Progenitor cell of endocrine pancreas (in vitro differentiated cells): ENCODE data around the gene CNNM4. TPM values are rescaled to one million over a fixed set of nuclear protein-coding genes. Genes with fewer than 3 reads are reported as not detected.
A peak's percentile ranks its signal among the peaks of the same experiment; 100 is the strongest.

Experiments used
- DNase-seq: peaks from one replicate; pipeline ENCODE4 v3.0.0; 2021; ENCODE audit warnings: low spot score; ENCODE audit not compliant: unreplicated experiment
- H3K27ac Mint-ChIP-seq: 2 replicates; pipeline ENCODE4 v1.8.0; 2021; ENCODE audit warnings: mild to moderate bottlenecking, moderate library complexity, mixed read lengths
- H3K27me3 Mint-ChIP-seq: 2 replicates; pipeline ENCODE4 v1.8.0; 2021; ENCODE audit warnings: mixed read lengths
- H3K36me3 Mint-ChIP-seq: 2 replicates; pipeline ENCODE4 v1.8.0; 2022; ENCODE audit warnings: mixed read lengths; ENCODE audit not compliant: insufficient read depth
- H3K4me1 Mint-ChIP-seq: 2 replicates; pipeline ENCODE4 v1.8.0; 2021; ENCODE audit warnings: low read depth, mixed read lengths
- H3K4me3 Mint-ChIP-seq: 2 replicates; pipeline ENCODE4 v1.8.0; 2021; ENCODE audit warnings: low read depth, mild to moderate bottlenecking, moderate library complexity, mixed read lengths
- H3K9me3 Mint-ChIP-seq: 2 replicates; pipeline ENCODE4 v1.8.0; 2021; ENCODE audit warnings: low read depth, mixed read lengths
- total RNA-seq: library from RNA; stranded (reverse); gene quantifications from 2 replicates; pipeline ENCODE4 v1.2.1, GENCODE V29; 2021
- TF ChIP-seq, protein P1 (sequence below): fragments of 200-600 bp; sonication (generic); IDR thresholded peaks from one replicate; pipeline ENCODE4 v1.5.0; 2021; ENCODE audit warnings: antibody characterized with exemption, mild to moderate bottlenecking; ENCODE audit not compliant: unreplicated experiment

The CNNM4 gene
- total RNA-seq, 1 donor from 2014 or later: 11.1 TPM

DNA sequence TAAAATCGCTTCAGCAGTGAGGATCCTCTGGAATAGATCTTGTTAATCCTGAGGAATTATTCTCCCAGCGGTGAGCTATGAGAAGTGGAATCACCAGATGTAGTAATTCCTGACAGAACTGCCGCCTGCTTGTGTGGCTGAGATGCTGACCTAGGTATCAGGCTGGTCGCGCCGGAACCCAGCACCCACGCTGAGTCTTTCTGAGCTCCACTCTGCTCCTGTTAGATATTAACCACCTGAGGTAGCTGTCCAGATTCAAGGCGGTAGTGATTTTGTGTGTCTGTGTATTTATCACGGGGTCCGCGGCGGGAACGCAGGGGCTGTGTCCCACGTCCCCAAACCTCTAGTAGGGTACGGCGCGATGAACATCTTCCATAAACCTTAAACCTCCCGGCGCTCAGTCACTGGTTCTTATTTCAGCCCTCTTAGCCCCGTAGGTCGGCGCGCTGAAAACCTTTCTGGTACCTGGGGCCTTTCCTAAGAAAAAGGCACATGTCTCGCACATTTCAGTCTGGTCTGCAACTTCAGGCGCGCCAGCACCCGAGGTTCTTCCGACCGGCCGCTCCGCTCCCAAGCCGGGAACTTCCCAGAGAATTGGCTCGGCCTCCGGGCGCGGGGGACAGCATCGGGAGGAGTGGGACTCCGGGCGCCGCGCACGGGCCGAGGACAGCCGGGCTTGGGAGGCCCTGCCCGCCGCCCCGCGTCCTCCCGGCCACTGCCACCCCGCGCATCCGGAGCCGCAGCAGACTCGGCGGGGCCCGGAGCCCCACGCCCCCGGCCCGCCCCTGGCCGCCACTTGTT is 54.8 kb downstream of the CNNM4 start:
- DNase-seq: no peak
- peaks cover 42% of the 10 kb centered on the region for H3K4me1 Mint-ChIP-seq
- H3K27me3 Mint-ChIP-seq: no peaks in the 10 kb centered on the region
- no peaks in the 10 kb centered on the region for H3K9me3 Mint-ChIP-seq
- peak overlapping the region; percentile 80 for H3K4me3 Mint-ChIP-seq
- H3K27ac Mint-ChIP-seq: peak overlapping the region; percentile 81
- peaks cover 2% of the 10 kb centered on the region for H3K36me3 Mint-ChIP-seq
- TF ChIP-seq, protein P1, sequence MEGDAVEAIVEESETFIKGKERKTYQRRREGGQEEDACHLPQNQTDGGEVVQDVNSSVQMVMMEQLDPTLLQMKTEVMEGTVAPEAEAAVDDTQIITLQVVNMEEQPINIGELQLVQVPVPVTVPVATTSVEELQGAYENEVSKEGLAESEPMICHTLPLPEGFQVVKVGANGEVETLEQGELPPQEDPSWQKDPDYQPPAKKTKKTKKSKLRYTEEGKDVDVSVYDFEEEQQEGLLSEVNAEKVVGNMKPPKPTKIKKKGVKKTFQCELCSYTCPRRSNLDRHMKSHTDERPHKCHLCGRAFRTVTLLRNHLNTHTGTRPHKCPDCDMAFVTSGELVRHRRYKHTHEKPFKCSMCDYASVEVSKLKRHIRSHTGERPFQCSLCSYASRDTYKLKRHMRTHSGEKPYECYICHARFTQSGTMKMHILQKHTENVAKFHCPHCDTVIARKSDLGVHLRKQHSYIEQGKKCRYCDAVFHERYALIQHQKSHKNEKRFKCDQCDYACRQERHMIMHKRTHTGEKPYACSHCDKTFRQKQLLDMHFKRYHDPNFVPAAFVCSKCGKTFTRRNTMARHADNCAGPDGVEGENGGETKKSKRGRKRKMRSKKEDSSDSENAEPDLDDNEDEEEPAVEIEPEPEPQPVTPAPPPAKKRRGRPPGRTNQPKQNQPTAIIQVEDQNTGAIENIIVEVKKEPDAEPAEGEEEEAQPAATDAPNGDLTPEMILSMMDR: no peak

DNA sequence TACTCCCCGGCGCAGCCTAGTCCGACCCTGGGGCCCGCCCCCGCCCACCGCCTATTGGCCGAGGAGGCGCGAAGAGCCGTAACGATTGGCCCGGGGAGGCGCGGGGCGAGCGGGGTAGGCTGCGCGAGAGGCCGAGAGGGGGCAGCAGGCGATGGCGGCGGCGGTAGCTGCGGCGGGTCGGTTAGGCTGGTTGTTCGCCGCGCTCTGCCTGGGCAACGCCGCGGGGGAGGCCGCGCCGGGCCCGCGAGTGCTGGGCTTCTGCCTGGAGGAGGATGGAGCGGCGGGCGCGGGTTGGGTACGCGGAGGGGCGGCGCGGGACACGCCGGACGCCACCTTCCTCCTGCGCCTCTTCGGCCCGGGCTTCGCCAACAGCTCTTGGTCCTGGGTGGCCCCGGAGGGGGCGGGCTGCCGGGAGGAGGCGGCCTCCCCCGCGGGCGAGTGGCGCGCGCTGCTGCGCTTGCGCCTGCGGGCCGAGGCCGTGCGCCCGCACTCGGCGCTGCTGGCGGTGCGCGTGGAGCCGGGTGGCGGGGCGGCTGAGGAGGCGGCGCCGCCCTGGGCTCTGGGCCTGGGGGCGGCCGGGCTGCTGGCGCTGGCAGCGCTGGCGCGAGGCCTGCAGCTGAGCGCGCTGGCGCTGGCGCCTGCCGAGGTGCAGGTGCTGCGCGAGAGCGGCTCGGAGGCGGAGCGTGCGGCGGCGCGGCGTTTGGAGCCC is 55.6 kb downstream of the CNNM4 start, which contains the start of gene CNNM3:
Gene CNNM3, plus strand, starts transcription at position 142 of the 709 bp plus-strand sequence. Its CDS starts 10 bp downstream, at position 152.
- Mint-ChIP-seq H3K36me3 (peaks cover 4% of the 10 kb centered on the region), H3K9me3 (no peaks in the 10 kb centered on the region), H3K4me1 (peaks cover 49% of the 10 kb centered on the region), H3K4me3 (peak within 1 kb of the TSS; percentile 81), H3K27me3 (no peaks in the 10 kb centered on the region), H3K27ac (peak within 1 kb of the TSS; percentile 81)
- DNase-seq: peak; percentile 98
- TF ChIP-seq, protein P1: peak; percentile 79

DNA sequence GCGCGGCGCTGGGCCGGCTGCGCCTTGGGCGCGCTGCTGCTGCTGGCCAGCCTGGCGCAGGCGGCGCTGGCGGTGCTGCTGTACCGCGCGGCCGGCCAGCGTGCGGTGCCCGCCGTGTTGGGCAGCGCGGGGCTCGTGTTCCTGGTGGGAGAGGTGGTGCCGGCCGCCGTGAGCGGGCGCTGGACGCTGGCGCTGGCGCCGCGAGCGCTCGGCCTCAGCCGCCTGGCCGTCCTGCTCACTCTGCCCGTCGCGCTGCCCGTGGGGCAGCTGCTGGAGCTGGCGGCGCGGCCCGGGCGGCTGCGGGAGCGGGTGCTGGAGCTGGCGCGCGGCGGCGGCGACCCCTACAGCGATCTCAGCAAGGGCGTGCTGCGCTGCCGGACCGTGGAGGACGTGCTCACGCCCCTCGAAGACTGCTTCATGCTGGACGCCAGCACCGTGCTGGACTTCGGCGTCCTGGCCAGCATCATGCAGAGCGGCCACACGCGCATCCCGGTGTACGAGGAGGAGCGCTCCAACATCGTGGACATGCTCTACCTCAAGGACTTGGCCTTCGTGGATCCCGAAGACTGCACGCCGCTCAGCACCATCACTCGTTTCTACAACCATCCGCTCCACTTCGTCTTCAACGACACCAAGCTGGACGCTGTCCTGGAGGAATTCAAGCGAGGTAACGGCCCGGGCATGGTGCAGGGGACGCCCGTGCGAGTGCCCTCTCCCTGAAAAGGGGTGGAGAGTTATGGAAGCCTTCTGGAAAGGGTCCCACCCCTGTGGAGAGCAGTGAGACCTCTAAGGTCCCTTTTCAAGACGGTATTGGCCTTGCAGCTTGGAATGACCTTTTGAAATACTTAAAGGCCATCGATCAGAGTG is 56.4 kb downstream of the CNNM4 start:
- Mint-ChIP-seq H3K9me3 (no peaks in the 10 kb centered on the region), H3K27ac (peak overlapping the region; percentile 71), H3K27me3 (no peaks in the 10 kb centered on the region), H3K4me3 (peak overlapping the region; percentile 81), H3K4me1 (peaks cover 52% of the 10 kb centered on the region), H3K36me3 (peaks cover 4% of the 10 kb centered on the region)
- DNase-seq: no peak
- TF ChIP-seq, protein P1: no peak

DNA sequence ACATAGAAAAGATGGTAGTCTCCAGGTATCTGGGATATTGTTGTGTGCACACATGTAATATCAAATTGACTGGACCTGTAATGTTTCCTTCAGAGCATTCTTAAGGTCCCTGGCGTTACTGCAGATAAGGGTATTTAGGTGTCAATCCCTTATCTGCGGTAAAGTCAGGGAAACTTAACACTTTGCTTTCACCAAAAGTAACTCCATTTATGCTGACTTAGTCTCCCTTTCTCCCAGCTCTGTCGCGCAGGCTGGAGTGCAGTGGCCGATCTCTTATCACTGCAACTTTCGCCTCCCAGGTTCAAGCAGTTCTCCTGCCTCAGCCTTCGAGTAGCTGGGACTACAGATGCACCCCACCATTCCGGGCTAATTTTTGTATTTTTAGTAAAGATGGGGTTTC is 57.2 kb downstream of the CNNM4 start:
- Mint-ChIP-seq H3K9me3 (no peaks in the 10 kb centered on the region), H3K36me3 (peaks cover 4% of the 10 kb centered on the region), H3K4me3 (peak overlapping the region; percentile 81), H3K27me3 (no peaks in the 10 kb centered on the region), H3K27ac (peak overlapping the region; percentile 69), H3K4me1 (peaks cover 55% of the 10 kb centered on the region)
- TF ChIP-seq, protein P1: no peak
- no peak for DNase-seq
